HS-5 (cell line): ENCODE measurements around the gene SREBF2.

Source experiments
- DNase-seq: peaks from one replicate; pipeline ENCODE4 v3.0.0-alpha.2; 2012; ENCODE audit warnings: low read depth

Gene SREBF2

DNA sequence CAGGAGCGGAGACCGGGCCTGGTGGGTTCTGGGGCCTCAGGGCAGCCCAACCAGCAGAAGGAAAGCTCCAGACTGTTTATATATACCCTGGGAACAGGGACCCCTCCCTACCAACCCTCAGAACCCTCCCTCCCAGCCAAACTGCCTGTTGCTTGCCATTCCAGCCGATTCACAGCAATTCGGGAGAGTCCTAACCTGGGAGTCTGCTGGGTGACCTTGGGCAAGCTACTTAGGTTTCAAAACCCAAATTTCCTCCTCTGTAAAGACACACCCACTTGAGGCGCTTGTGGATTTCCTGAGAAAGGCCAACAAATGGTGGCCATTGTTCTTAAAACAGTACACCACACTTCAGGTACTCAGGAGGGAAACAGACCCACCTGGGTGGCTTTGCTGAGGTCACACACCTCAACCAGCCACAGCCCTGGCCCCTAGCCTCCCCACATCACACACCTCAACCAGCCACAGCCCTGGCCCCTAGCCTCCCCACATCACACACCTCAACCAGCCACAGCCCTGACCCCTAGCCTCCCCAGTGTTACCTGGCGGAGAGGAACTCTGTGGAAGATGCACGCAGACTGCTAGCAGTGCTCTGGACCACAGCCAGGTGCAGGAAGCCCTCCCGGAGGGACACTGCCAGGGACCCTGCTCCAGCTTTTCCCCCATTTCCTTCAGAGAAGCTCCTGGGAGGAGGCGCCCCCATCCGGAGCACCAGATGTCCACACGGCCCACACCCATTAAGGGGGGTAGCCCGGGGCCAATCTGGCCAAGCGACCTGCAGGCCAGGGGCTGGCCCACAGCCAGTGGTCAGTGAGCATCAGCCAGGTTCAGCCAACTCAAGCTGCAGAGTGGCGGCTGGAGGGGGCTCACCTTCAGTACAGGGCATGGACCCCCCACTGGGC is 75.8 kb downstream of the SREBF2 start:
- DNase-seq, result no peak

DNA sequence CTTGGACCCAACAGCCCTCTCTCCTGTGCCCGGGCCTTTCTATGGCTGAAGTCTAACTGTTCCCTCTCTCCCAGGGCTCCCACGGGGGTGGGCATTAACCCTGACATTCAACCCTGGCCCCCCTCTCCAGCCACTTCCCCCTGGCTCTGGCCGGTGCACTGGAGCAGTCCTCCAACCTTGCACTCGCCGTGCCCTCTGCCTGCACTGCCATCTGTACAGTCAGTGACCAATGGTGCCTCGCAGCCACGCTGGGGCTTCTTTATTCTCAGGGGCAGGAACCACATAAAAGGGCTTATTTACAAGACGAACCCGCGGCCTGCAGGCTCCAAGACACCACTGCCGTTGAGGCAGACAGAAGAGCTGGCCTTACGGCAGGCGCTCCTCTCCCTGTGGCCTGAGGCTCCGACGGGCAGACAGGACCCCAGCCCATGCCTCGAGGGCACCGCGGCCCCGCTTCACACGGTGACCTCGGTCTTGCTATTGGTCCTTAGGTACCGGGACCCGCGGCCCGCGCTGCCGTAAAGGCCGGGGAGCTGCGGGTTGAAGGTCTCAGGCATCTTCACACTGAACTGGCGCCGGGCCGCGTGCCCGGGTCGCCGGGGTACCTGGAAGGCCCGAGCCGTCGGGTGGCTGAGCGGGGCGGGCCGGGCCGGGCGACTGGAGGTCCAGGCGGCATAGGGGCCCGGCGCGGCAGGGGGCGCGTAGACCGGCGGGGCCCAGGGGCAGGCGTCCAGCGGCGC is 76.6 kb downstream of the SREBF2 start:
- DNase-seq, result no peak

DNA sequence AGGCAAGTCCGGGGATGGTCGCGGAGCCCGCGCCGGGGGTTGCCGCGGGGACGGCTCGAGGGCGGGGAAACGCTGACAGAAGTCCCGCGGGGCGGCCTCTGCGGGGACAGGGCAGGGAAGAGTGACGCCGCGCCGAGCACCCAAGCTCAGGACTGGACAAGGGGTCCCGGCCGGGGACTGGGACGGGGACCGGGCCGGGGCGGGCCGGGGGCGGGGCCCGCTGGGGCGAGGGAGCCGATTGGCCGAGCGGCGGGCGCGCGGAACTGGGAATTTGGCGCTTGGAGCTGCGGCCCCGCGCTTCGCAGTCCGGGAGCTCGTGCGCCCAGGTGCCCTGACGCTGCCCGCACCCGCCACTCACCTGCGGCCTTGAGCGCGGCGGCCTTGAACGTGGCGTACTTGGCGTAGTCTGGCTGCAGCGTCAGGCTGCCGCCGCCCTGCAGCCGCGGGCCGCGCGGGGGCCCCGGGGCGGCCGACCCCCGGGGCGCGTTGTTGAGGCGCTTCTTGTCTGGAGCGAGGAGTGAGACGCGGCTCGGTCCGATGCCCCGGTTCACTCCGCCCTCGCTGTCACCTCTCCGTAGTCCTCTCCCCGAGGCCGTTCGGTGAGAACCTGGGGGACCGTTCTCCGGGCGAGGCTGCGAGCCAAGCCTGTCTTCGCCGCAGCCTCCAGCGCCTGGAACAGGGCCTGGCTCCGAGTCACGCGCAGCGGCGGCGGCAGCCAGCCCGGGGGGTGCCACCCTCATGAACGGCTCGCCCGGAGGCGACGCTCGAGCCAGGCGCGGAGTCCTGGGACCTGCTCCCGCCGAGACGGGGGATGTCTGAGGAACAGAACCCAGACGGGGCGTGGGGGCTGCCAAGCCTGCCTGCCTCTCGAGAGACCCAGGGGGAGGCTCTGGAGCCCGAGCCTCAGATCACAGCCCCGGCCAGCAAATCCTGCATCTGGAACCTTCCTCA is 77.4 kb downstream of the SREBF2 start:
- DNase-seq, result no peak

DNA sequence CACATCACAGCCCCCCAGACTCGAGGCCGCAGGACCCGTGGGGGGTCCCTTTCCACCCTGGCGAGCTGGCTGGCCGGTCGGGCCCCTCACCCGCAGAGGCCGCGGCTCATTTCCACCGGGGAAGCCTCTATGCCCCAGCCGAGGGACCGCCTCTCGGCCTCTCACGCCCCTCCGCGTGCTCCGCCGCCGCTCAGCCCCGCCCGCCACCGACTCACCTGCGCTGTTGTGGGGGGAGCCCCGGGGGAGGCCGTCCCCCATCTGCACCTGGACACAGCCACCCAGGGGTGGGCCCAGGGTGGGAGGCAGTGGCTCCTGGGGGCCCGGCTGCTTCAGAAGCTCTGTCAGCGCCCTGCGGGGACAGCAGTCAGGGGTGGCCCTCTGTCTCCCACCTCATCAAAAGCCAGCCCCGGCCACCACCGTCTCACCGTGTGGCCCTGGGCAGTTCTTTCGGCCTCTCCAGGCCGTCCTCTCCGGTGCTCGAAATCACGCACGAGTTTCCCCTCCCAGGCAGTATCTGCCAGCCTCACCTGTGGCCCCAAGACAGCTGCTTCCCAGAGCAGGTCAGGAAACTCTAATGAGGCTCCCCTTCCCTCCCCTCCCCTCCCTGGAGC is 78.2 kb downstream of the SREBF2 start:
- no peak for DNase-seq

DNA sequence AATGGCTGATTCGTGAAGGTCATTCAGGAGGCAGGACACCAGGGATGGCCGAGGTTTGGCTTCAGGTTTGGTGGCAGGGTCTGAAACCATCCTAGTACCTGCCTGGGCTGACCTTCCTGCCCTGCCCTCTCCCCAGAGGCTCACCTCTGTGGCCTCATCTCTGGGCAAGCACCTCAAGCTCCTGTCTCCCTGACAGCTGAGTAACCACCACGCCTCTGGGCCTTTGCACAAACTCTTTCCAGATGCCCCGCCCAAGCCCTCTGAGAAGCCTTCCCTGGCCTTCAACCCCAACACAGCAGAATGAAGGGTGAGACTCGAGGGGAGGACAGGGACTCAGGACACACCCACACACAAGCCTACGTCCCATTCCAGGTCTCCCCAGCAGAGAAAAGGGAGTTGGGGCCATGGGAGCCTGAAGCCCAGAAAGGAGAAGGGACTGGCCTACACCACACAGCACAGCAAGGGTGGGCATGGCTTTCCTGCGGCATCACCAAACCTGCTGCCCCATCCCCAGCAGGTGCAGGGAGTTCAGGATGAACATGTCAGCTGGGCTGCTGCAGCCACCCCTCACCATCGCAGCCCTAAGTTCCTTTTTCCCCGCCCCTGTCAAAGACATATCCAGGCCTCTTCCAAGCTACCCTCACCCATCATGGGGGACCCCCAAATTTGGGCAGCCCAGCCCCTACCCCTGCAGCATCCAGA is 79.6 kb downstream of the SREBF2 start:
- no peak for DNase-seq

DNA sequence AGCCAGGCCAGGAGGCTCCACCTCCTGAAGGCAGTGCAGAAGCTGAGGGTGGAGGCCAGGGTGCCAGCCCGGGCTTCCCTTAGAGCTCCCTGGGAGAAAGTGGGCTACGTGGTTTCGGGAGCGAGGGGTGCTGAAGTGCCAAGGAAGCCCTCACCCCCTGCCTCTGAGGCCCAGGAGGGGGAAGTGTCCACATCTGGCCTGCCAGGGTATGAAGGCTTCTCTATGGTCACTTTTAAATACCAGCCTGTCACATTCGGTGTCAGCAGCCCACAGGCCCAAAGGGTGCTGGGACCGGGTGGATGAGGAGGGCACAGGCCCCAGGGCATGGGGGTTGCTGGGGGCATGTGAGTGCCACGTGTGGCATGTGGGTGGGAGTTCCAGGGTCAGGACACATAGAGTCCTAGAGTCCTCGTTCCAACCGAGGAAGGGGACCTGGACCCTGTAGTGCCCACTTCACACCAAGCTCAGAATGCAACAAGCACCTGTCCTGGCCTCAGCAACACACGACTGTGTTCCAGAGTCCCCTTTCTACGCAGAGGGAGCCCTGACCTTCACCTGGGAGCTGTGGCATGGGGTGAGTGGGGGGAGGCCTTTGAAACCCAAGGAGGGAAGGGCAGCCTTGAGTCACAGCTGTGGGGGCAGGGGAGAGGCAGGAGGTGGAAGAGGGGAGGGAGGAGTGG is 80.3 kb downstream of the SREBF2 start:
- no peak for DNase-seq

DNA sequence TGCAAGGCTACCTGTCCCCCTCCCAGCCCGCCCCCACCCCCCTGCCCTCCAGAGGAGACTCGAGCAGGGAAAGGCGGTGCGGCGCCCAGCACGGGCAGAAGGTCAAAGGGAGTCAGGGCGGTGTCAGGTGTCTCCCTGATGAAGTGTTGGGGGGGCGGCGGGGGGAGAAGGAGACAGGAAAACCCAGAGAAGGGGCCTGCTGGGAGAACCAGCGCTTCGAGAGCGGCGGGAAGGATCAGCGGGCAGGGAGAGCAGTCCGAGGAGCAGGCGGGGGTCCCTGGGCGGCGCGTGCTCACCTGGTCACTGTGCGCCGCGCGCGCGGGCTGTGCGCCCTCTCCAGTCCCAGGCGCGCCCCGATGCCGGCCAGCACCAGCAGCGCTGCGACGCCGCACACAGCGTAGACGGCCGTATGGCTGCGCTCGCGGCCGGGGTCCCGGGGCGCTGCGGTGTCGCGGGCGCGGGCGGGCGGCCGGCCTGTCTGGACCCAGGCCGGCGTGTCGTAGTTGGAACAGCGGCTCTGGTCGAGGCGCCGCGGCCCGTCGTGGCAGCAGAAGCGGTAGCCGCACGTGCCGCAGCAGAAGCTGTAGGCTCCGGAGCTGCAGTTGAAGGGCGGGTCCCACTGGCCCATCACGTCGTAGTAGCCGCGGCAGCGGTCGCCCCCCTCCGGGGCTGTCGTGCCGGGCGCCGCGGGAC is 81.1 kb downstream of the SREBF2 start:
- no peak for DNase-seq

DNA sequence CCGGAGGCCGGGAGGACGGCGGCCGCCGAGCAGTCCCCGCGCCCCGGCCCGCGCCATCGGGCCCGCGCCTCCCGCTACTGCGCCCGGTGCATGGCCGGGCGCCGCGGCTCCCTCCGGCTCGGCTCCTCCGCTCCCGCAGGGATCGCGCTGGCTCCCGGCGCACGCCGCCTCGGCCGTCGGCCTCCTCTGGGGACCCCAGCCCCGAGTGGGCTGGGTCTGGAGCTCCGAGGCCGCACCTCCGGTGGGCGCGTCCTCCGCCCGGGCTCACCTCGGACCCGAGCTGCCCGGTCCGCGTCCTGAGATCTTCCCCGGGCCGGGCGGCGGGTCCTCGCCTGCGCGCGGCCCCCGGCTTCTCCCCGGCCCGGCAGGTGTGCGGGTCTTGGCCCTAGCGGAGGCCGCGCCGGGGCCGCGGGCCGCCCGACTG is 81.7 kb downstream of the SREBF2 start:
- DNase-seq, result no peak

- no peak for DNase-seq
Observed at GRCh38 chr22:41915035-41915785, 82.3 kb downstream of the SREBF2 start, which contains the start of gene SHISA8. Gene SHISA8 (minus strand): TSS chr22:41915074. CDS start chr22:41914667, 407 bp downstream.

DNA sequence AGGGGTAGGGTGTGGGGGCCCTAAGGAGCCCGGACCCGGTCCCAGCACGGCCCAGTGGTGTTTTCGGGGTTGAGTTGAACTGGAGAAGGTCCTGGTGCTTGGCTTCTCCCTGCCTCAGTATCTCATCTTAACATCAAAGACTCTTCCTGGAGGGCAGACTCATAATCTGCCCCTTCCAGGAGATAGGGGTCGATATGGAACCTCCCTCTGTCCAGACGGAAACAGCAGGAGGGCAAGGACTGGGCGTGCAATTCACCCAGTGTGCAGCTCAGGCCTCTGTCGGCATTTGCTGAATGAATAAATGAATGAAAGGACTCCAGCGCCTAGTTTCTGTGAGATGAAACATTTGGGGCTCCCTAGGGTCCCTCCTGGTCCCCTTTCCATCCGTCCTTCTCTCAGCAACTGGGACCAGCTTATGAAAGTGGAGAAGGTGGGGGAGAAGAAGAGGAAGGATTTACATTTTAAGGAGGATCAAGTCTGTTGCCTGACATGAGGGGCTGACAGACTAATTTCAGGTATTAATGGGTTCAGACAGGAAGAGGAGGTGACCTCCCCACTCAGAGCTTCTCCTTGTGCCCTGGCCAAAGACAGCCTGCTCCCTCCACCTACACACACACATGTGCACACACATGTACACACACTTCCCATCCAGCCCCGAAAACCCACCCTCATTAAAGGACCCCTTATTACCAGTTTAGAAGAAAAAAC is 83.0 kb downstream of the SREBF2 start:
- no peak for DNase-seq

DNA sequence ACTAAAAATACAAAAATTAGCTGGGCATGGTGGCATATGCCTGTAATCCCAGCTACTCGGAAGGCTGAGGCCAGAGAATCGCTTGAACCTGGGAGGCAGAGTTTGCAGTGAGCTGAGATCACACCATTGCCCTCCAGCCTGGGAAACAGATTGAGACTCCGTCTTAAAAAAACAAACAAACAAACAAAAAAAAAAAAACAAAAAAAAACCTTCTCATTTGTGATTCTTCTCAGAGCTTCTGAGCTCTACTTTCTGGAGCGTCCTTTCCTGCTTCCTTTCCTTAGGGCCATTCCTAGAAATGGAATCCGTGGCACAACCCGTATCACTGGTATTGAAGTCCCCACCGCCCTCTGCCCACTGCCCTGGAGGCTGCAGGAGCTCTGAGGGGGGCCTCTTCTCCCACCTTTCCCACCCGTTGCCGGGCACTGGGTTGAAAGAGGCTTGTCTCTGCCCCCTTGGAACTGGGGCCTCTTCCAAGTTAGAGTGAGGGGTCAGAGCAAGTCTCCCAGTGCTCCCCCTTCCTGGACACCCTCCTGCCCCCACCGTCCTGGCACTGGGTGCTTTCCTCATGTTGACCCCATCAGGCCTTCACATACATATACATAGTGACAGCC is 83.9 kb downstream of the SREBF2 start:
- DNase-seq, result no peak

GRCh38 chr22:41917375-41917902 is 84.5 kb downstream of the SREBF2 start:
- no peak for DNase-seq

- DNase-seq, result peak; percentile 13
Observed at GRCh38 chr22:41917903-41918791, 85.2 kb downstream of the SREBF2 start.

DNA sequence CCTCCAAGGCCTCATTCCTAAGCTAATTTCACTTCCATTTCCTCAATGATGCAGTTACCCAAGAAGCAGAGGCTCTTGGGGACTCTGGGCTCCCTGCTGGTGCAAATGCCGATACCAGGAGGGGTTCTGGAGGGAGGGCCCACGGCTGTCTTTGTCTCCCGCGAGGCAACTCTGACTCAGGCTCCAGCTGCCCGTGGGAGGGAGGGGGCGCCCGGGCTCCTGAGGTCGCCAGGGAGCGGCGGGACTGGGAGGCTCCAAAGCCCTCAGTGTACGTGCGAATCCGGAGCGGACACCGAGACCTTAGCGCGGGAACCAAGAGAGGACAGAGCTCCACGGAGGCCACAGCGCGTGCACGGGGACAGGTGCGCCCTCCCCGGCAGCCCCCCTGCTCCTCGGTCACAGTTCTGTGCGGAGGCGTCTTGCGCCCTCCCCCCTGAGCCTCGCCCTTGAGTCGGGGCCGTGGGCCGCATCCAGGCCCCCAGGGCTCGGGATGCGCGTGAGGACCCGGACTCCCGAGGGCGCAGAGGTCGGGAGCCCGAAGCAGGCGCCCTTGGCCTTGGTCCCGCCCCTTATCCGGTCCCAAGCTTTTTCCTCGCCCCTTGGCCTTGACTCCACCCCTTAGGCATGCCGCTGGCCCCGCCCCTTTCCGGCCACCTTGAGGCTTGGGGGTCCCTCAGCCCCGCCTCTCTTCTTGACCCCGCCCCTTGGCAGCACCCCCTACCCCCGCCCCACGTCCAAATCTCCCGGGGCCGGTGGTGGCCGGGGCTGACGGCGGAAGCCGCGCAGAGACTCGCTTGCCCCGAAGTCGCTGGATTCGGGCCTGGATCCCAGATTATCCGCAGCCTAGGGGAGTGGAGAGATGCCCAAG is 86.7 kb downstream of the SREBF2 start:
- DNase-seq, result no peak

DNA sequence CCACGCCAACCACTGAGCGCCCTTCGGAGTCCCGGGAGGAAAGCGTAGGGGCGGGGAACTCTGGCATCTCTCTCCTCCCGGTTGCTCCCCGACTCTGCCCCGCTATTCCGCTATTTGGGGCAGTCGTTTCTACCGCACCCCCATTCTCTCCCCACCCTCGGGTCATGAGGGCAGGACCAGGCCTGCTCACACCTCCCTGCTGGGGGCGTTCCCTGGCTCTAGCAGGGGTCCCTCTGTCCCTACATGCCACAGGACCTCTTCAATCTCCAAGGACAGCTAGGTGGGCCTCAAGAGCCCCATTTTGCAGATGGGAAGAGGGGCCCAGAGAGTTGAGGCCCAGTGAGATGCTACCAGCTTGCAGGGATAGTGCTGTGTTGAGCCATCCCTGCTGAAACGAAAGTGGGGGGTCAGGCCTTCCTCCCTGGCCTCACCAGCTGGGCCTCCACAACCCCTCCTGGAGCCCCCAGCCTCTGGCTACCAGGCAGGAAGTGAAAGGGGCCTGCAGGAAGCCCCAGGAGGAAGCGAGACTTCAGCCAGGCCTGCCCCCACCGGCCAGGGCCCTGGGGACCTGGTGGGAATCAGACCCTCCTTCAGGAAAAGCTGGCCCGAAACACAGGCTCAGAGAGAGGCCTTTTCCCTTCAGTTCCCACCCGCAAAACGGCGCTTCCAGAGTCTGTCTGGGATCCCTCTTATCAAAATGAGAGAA is 87.5 kb downstream of the SREBF2 start:
- DNase-seq, result no peak
